A549 (cell line): ENCODE results near the gene BST1. TPM values are rescaled to one million over a fixed set of nuclear protein-coding genes. Genes with fewer than 3 reads are reported as not detected.
A peak's percentile ranks its signal among the peaks of the same experiment; 100 is the strongest.

Experiments
- ATAC-seq, 2 experiments: fragments of 200-7000 bp in 1 of 2; fragments of >200 bp in 1 of 2; cut with Nextera tagmentation in 1 of 2; cut with Tn5 transposase in 1 of 2; 3 replicates each; pipeline versions ENCODE4 v1.8.0 to v1.9.1; 2018 to 2020; ENCODE audit warnings: mild to moderate bottlenecking in 1 of 2, moderate library complexity in 1 of 2
- CTCF ChIA-PET: fragments of 300-600 bp; sonication (Branson Sonifier 250); formaldehyde crosslinking; extraction: SDS; loops from one replicate; lab custom pipeline; 2021; ENCODE audit warnings: antibody characterized with exemption, inconsistent platforms; lab: Yijun Ruan, JAX
- POLR2A ChIA-PET: fragments of 350-600 bp; formaldehyde crosslinking; extraction: SDS; loops from one replicate; lab custom pipeline; 2021; ENCODE audit warnings: antibody characterized with exemption, inconsistent platforms; lab: Yijun Ruan, JAX
- DNase-seq, 2 experiments: peaks; one replicate each; pipeline versions ENCODE4 v3.0.0 to v3.0.0-alpha.2; 2011 to 2016; ENCODE audit warnings: low read depth in 1 of 2, low spot score in 1 of 2
- FAIRE-seq: peaks from 2 replicates; lab custom pipeline; 2011; peaks lifted over from hg19 to GRCh38; lab: Jason Lieb, UNC
- H3K27ac ChIP-seq, 2 experiments: fragments of >200 bp; sonication (Bioruptor Twin); formaldehyde crosslinking; 3 replicates each; pipeline ENCODE4 v1.5.1; 2016 to 2017
- H3K4me1 ChIP-seq: fragments of >200 bp; sonication (Bioruptor Twin); formaldehyde crosslinking; 3 replicates; pipeline ENCODE4 v1.6.1; 2016
- H3K4me2 ChIP-seq: fragments of >200 bp; sonication (Bioruptor Twin); formaldehyde crosslinking; 3 replicates; pipeline ENCODE4 v1.6.1; 2016
- H3K4me3 ChIP-seq: fragments of >200 bp; sonication (Bioruptor Twin); formaldehyde crosslinking; 3 replicates; pipeline ENCODE4 v1.5.1; 2016
- H3K9me3 ChIP-seq: fragments of >200 bp; sonication (Bioruptor Twin); formaldehyde crosslinking; 3 replicates; pipeline ENCODE4 v1.6.1; 2016
- CBX8 ChIP-seq: fragments of 200-600 bp; sonication (generic); IDR thresholded peaks from 2 replicates; pipeline ENCODE4 v1.6.1; 2016
- CHD4 ChIP-seq: fragments of 200-600 bp; sonication (generic); IDR thresholded peaks from 2 replicates; pipeline ENCODE4 v1.6.1; 2016; ENCODE audit warnings: antibody characterized with exemption, mild to moderate bottlenecking, borderline replicate concordance
- EP300 ChIP-seq, 2 experiments: fragments of >200 bp; sonication (Bioruptor Twin); formaldehyde crosslinking; IDR thresholded peaks; 2 replicates in 1 of 2; 3 replicates in 1 of 2; pipeline ENCODE4 v1.6.1; 2016 to 2017
- ESRRA ChIP-seq: fragments of 150-350 bp; IDR thresholded peaks from 2 replicates; pipeline ENCODE4 v1.6.1; 2014; ENCODE audit warnings: mild to moderate bottlenecking, low read length, borderline replicate concordance
- FOSL2 ChIP-seq, 2 experiments: fragments of 450-650 bp in 1 of 2; fragments of >200 bp in 1 of 2; sonication (Bioruptor Twin) in 1 of 2; formaldehyde crosslinking; IDR thresholded peaks; 2 replicates each; pipeline versions ENCODE4 v1.5.0 to v1.6.1; 2016 to 2020; ENCODE audit warnings: mild to moderate bottlenecking in 1 of 2, moderate library complexity in 1 of 2
- FOXS1 ChIP-seq: fragments of 250-450 bp; sonication (Bioruptor Pico); IDR thresholded peaks from 2 replicates; pipeline ENCODE4 v1.5.0; 2020; ENCODE audit warnings: mild to moderate bottlenecking, moderate library complexity
- GATA3 ChIP-seq: IDR thresholded peaks from 2 replicates; pipeline ENCODE4 v1.6.1; 2012; ENCODE audit warnings: borderline replicate concordance
- JUN ChIP-seq, 2 experiments: fragments of >200 bp; sonication (Bioruptor Twin); formaldehyde crosslinking; IDR thresholded peaks; 2 replicates in 1 of 2; 3 replicates in 1 of 2; pipeline ENCODE4 v1.6.1; 2016 to 2017
- JUNB ChIP-seq: fragments of >200 bp; sonication (Bioruptor Twin); formaldehyde crosslinking; IDR thresholded peaks from 2 replicates; pipeline ENCODE4 v1.6.1; 2016
- NFE2L2 ChIP-seq: fragments of 150-350 bp; conservative IDR thresholded peaks from 2 replicates; pipeline ENCODE4 v1.6.1; 2014; ENCODE audit warnings: low read length
- RAD21 ChIP-seq, 2 experiments: fragments of >200 bp in 1 of 2; sonication (Bioruptor Twin) in 1 of 2; formaldehyde crosslinking in 1 of 2; IDR thresholded peaks in 1 of 2; conservative IDR thresholded peaks in 1 of 2; 2 replicates in 1 of 2; 3 replicates in 1 of 2; pipeline ENCODE4 v1.6.1; 2012 to 2018; ENCODE audit warnings: inconsistent platforms in 1 of 2
- TFCP2L1 ChIP-seq: fragments of 250-450 bp; sonication (Bioruptor Pico); IDR thresholded peaks from 2 replicates; pipeline ENCODE4 v1.5.0; 2021; ENCODE audit warnings: mild to moderate bottlenecking
- ZFP36 ChIP-seq: fragments of 450-650 bp; IDR thresholded peaks from 2 replicates; pipeline ENCODE4 v1.6.1; 2014; ENCODE audit warnings: borderline replicate concordance; ENCODE audit not compliant: partially characterized antibody
- ZNF302 ChIP-seq: fragments of 250-450 bp; sonication (Bioruptor Pico); IDR thresholded peaks from 2 replicates; pipeline ENCODE4 v1.9.0; 2021; ENCODE audit warnings: inconsistent platforms, mild to moderate bottlenecking, moderate library complexity
- WGBS: methylation state at CpG from one replicate; pipeline ENCODE4 v1.1.6; 2017; ENCODE audit errors: missing lambda C conversion rate; 5-methylcytosine and 5-hydroxymethylcytosine counted together
- polyA plus RNA-seq, 4 experiments: library from polyadenylated mRNA; depleted of rRNA in 3 of 4; stranded (reverse); fragments of >200 nt; fragmentation: RNase III in 1 of 4; extraction: RNeasy Plus Mini Kit Qiagen cat#74134 plus additional on column Dnase treatment in 1 of 4; gene quantifications; 2 replicates in 3 of 4; 3 replicates in 1 of 4; pipeline ENCODE4 v1.2.3, GENCODE V29; 2011 to 2017
- TF ChIP-seq, protein P1 (sequence below): fragments of >200 bp; sonication (Bioruptor Twin); formaldehyde crosslinking; IDR thresholded peaks from 2 replicates; pipeline ENCODE4 v1.6.1; 2016
- TF ChIP-seq, protein P2 (sequence below): fragments of >200 bp; sonication (Bioruptor Twin); formaldehyde crosslinking; IDR thresholded peaks from 3 replicates; pipeline ENCODE4 v1.6.1; 2016
- TF ChIP-seq, protein P3 (sequence below): fragments of 450-650 bp; IDR thresholded peaks from 2 replicates; pipeline ENCODE4 v1.6.1; 2014; ENCODE audit warnings: antibody characterized with exemption
- TF ChIP-seq, protein P4 (sequence below): IDR thresholded peaks from 2 replicates; pipeline ENCODE4 v1.6.1; 2012
- TF ChIP-seq, protein P5 (sequence below): IDR thresholded peaks from 2 replicates; pipeline ENCODE4 v1.6.1; 2012
- TF ChIP-seq, protein P6 (sequence below): fragments of 250-450 bp; sonication (Bioruptor Pico); IDR thresholded peaks from 2 replicates; pipeline ENCODE4 v1.5.0; 2021; ENCODE audit warnings: mild to moderate bottlenecking, moderate library complexity, borderline replicate concordance

The BST1 gene
- polyA plus RNA-seq, 2 of the 4 experiments (the other 2 are of a cell fraction), result 11.7 to 16.0 TPM

DNA sequence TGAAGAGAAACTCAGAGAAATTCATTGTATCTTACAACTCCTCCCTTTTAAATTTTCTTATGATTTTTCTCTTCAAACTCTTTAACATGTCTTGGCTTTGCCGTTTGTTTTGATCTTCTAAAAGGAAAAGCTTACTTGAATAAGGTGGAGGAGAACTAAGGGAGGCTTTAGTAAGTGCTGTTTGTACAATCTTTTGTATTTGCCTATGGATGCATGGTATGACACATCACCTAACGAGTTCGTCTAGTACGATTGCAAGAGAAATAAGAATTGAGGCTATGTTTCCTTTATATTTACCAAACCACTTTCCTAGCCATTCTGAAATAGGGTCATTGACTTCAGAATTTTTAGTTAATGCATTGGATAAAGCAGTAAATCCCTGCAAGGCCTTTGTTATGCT is 8.4 kb upstream of the BST1 start:
- ATAC-seq (no peak), FAIRE-seq (no peak), DNase-seq (no peak)
- Histone ChIP-seq H3K4me3 (no peak overlapping the region), H3K9me3 (no peaks in the 10 kb centered on the region), H3K27ac (peak overlapping the region; percentile 63 to 87; a peak in 5 of 6 replicates), H3K4me2 (peak overlapping the region; percentile 60), H3K4me1 (peaks cover 58% of the 10 kb centered on the region)
- POLR2A ChIA-PET, result interaction anchor here (1.6 kb wide), 1 partner anchor 13 kb away, joined by 15 read pairs; the partner anchor contains the start of gene FAM200B
- CTCF ChIA-PET, result interaction anchor here (0.6 to 1.3 kb wide), 4 partner anchors 19 to 524 kb away, joined by 3 read pairs; partner anchors contain the start of gene FBXL5
- WGBS, result 75% methylated on average over 4 of the region's 4 CpGs
- TF ChIP-seq FOXS1 (CRISPR knock-in tag) (no peak), GATA3 (no peak), CHD4 (no peak)
- TF ChIP-seq, protein P1, sequence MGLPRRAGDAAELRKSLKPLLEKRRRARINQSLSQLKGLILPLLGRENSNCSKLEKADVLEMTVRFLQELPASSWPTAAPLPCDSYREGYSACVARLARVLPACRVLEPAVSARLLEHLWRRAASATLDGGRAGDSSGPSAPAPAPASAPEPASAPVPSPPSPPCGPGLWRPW, result no peak
- TF ChIP-seq, protein P2, sequence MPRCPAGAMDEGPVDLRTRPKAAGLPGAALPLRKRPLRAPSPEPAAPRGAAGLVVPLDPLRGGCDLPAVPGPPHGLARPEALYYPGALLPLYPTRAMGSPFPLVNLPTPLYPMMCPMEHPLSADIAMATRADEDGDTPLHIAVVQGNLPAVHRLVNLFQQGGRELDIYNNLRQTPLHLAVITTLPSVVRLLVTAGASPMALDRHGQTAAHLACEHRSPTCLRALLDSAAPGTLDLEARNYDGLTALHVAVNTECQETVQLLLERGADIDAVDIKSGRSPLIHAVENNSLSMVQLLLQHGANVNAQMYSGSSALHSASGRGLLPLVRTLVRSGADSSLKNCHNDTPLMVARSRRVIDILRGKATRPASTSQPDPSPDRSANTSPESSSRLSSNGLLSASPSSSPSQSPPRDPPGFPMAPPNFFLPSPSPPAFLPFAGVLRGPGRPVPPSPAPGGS, result no peak
- TF ChIP-seq, protein P3, sequence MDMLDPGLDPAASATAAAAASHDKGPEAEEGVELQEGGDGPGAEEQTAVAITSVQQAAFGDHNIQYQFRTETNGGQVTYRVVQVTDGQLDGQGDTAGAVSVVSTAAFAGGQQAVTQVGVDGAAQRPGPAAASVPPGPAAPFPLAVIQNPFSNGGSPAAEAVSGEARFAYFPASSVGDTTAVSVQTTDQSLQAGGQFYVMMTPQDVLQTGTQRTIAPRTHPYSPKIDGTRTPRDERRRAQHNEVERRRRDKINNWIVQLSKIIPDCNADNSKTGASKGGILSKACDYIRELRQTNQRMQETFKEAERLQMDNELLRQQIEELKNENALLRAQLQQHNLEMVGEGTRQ, result no peak

DNA sequence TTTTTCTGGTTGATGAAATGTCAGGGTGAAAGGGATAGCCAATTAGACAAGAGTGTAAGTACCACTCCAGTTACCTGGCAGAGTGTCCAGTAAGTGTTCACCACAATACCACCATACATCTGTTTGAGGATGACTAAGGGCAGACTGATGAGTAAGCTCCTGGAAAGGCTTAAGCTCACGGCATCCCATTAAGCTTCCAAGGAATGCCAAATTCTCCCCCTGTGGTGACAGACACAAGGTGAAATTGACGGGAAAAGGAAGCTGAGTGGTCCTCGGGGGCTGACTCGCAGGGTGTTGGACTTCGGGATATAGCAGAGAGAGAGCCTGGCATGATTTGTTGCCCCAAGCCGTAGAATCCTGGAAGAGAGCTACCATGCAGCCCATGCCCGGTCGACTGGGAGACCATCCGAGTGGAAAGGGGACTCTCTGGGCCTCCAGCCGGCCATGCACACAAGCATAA is 7.6 kb upstream of the BST1 start:
- no peak for FAIRE-seq
- H3K4me2 ChIP-seq, result peak overlapping the region; percentile 60
- peaks cover 55% of the 10 kb centered on the region for H3K4me1 ChIP-seq
- peak; percentile 39 to 82 for DNase-seq
- TF ChIP-seq CBX8 (no peak), JUNB (peak; percentile 58; the same call in 1 of the 2 replicates), GATA3 (peak; percentile 73; the same call in 1 of the 2 replicates), FOSL2 (IDR thresholded peaks at IDR 0.05) (peak; percentile 43; the same call in 1 of the 2 replicates), FOSL2 (CRISPR knock-in tag; IDR thresholded peaks at IDR 0.05) (peak; percentile 78), ZNF302 (no peak), RAD21 (conservative IDR thresholded peaks at IDR 0.05 in 1 of 2, IDR thresholded peaks at IDR 0.05 in 1 of 2) (no peak), EP300 (IDR thresholded peaks at IDR 0.05) (peak in 1 of 2 experiments; percentile 63; a peak in 1 of 5 replicates), ZFP36 (no peak), TFCP2L1 (CRISPR knock-in tag) (no peak), NFE2L2 (no peak), JUN (IDR thresholded peaks at IDR 0.05) (peak in 1 of 2 experiments; percentile 23; a peak in 1 of 5 replicates), ESRRA (no peak)
- TF ChIP-seq, protein P4, sequence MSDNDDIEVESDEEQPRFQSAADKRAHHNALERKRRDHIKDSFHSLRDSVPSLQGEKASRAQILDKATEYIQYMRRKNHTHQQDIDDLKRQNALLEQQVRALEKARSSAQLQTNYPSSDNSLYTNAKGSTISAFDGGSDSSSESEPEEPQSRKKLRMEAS, result peak; percentile 62
- TF ChIP-seq, protein P5, sequence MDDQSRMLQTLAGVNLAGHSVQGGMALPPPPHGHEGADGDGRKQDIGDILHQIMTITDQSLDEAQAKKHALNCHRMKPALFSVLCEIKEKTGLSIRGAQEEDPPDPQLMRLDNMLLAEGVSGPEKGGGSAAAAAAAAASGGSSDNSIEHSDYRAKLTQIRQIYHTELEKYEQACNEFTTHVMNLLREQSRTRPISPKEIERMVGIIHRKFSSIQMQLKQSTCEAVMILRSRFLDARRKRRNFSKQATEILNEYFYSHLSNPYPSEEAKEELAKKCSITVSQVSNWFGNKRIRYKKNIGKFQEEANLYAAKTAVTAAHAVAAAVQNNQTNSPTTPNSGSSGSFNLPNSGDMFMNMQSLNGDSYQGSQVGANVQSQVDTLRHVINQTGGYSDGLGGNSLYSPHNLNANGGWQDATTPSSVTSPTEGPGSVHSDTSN, result no peak
- TF ChIP-seq, protein P6, sequence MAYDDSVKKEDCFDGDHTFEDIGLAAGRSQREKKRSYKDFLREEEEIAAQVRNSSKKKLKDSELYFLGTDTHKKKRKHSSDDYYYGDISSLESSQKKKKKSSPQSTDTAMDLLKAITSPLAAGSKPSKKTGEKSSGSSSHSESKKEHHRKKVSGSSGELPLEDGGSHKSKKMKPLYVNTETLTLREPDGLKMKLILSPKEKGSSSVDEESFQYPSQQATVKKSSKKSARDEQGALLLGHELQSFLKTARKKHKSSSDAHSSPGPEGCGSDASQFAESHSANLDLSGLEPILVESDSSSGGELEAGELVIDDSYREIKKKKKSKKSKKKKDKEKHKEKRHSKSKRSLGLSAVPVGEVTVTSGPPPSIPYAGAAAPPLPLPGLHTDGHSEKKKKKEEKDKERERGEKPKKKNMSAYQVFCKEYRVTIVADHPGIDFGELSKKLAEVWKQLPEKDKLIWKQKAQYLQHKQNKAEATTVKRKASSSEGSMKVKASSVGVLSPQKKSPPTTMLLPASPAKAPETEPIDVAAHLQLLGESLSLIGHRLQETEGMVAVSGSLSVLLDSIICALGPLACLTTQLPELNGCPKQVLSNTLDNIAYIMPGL (CRISPR knock-in tag), result no peak
- TF ChIP-seq, all 56 proteins: peak for 6
- H3K9me3 ChIP-seq, result no peaks in the 10 kb centered on the region
- ATAC-seq, result peak; percentile 72 to 83
- 35% methylated on average over 10 of the region's 10 CpGs for WGBS
- no peak overlapping the region for H3K4me3 ChIP-seq
- POLR2A ChIA-PET, result interaction anchor here (0.9 to 1.6 kb wide), 2 partner anchors 13 to 83 kb away, joined by 3 to 15 read pairs; partner anchors contain the start of gene FAM200B
- H3K27ac ChIP-seq, result peak overlapping the region; percentile 70 to 87
- CTCF ChIA-PET, result interaction anchor here (0.6 to 1.7 kb wide), 6 partner anchors 11 to 524 kb away, joined by 3 to 4 read pairs (median 3); partner anchors contain the start of genes FAM200B and FBXL5
